ENCODE measurements around the gene SLC34A1.
"Not testable (repeated sequence)": the region's sequence is repeated elsewhere in the genome, so short reads cannot be mapped to it uniquely, and the experiment has no call there.

Gene SLC34A1

GRCh38 chr5:177405805-177406204 is 21.6 kb downstream of the SLC34A1 start:
- DNase-seq: no peak

GRCh38 chr5:177409043-177409801 is 25.0 kb downstream of the SLC34A1 start, which contains the start of gene F12:
Gene F12 (minus strand): TSS chr5:177409564. CDS start chr5:177409527, 37 bp downstream.
- no peak for DNase-seq

- DNase-seq: no peak
These were observed 26.3 kb downstream of the SLC34A1 start for GRCh38 chr5:177410575-177410974.

GRCh38 chr5:177412603-177413233 is 28.5 kb downstream of the SLC34A1 start:
- no peak for DNase-seq

GRCh38 chr5:177414481-177414880 is 30.2 kb downstream of the SLC34A1 start:
- no peak for DNase-seq

GRCh38 chr5:177417081-177417480 is 32.8 kb downstream of the SLC34A1 start:
- not testable (repeated sequence) for DNase-seq

- DNase-seq: no peak
These were observed 34.8 kb downstream of the SLC34A1 start for GRCh38 chr5:177419046-177419445.

GRCh38 chr5:177420472-177420871 is 36.2 kb downstream of the SLC34A1 start:
- not testable (repeated sequence) for DNase-seq

GRCh38 chr5:177421062-177421798 is 37.0 kb downstream of the SLC34A1 start:
- DNase-seq: no peak

- no peak for DNase-seq
These were observed 39.4 kb downstream of the SLC34A1 start for GRCh38 chr5:177423671-177424070.

GRCh38 chr5:177425196-177425800 is 41.1 kb downstream of the SLC34A1 start:
- DNase-seq: no peak

- DNase-seq: peak; percentile 99
These were observed 41.7 kb downstream of the SLC34A1 start for GRCh38 chr5:177425801-177426565.

- peak; percentile 73 for DNase-seq
These were observed 42.5 kb downstream of the SLC34A1 start, which contains the start of gene GRK6 for GRCh38 chr5:177426566-177427210. Gene GRK6 (plus strand): TSS chr5:177426676. CDS start chr5:177426846, 170 bp downstream.

GRCh38 chr5:177427211-177427822 is 43.1 kb downstream of the SLC34A1 start:
- DNase-seq: no peak

- no peak for DNase-seq
These were observed 43.8 kb downstream of the SLC34A1 start for GRCh38 chr5:177427919-177428573.

- no peak for DNase-seq
These were observed 44.5 kb downstream of the SLC34A1 start for GRCh38 chr5:177428574-177429217.

- no peak for DNase-seq
These were observed 45.2 kb downstream of the SLC34A1 start for GRCh38 chr5:177429248-177430040.

GRCh38 chr5:177430140-177430951 is 46.1 kb downstream of the SLC34A1 start:
- DNase-seq: no peak

All from right kidney (tissue), 1 donor.